ENCODE results near the gene RBFOX1. TPM values are rescaled to one million over a fixed set of nuclear protein-coding genes. Genes with fewer than 3 reads are reported as not detected.

Gene RBFOX1
- total RNA-seq, 1 experiment from 2014 or later, result not detected

DNA sequence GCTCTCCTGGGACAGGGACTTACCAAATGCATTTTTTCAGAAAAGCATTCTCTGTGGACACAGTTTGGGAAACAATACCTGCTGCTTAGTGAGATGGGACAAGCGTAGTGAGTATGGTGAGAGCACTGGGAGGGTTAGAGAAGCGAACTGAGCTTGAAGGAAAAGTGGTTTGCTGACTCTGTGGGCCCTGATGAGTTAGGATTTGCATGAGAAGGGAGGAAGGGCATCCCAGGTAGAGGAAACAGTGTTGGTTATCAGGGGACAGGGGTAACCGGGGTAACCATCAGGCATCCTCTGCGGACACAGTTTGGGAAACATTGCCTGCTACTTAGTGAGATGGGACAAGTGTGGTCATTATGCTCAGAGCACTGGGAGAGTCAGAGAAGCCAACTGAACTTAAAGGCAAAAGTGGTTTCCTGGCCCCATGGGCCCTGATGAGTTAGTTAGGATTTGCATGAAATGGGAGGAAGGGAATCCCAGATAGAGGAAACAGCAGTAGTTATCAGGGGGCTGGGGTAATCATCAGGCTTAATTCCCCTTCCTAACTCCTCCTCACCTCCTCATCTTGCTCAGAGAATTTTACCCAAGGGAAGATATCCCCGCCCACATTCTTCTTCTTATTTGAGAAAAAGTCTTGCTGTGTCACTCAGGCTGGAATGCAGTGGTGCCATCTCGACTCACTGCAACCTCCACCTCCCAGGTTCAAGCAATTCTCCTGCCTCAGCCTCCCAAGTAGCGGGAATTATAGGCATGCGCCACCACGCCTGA is 319.3 kb downstream of the RBFOX1 start:
- no peaks in the 10 kb centered on the region for H3K9me2 ChIP-seq (replicated peaks; ENCODE audit: low read length)
- no peaks in the 10 kb centered on the region for H3F3A ChIP-seq (ENCODE audit: low read length, unreplicated experiment)
- POLR2A ChIA-PET (ENCODE audit: unreplicated experiment), result no interaction called here
- CTCF ChIA-PET, result no interaction called here
- no peak overlapping the region for H3K4me3 ChIP-seq (ENCODE audit: low read length)
- H3K27ac ChIP-seq (ENCODE audit: low read length), result no peak overlapping the region
- ATAC-seq (no peak), DNase-seq (no peak)
- no peak overlapping the region for H3K4me2 ChIP-seq (ENCODE audit: low read length)
- no peaks in the 10 kb centered on the region for H3K4me1 ChIP-seq (ENCODE audit: insufficient read depth, low read length)
- no peak overlapping the region for H2AFZ ChIP-seq (ENCODE audit: low read length)
- intact Hi-C loops (cut with micrococcal nuclease), result no loop called here
- H3K36me3 ChIP-seq (ENCODE audit: low read depth, low read length), result no peaks in the 10 kb centered on the region
- H3K9me3 ChIP-seq (ENCODE audit: low read length), result no peaks in the 10 kb centered on the region
- H3K27me3 ChIP-seq (ENCODE audit: low read length), result no peaks in the 10 kb centered on the region
- no peaks in the 10 kb centered on the region for H3K79me2 ChIP-seq (ENCODE audit: low read length)
- no peak overlapping the region for H3K9ac ChIP-seq (ENCODE audit: low read length)
- no peak for TF ChIP-seq EZH2 (IDR thresholded peaks at IDR 0.05; ENCODE audit: low read length, unreplicated experiment)
- TF ChIP-seq EZH2phosphoT487 (IDR thresholded peaks at IDR 0.05; ENCODE audit: borderline replicate concordance, low read length), result no peak
- TF ChIP-seq, protein P1, sequence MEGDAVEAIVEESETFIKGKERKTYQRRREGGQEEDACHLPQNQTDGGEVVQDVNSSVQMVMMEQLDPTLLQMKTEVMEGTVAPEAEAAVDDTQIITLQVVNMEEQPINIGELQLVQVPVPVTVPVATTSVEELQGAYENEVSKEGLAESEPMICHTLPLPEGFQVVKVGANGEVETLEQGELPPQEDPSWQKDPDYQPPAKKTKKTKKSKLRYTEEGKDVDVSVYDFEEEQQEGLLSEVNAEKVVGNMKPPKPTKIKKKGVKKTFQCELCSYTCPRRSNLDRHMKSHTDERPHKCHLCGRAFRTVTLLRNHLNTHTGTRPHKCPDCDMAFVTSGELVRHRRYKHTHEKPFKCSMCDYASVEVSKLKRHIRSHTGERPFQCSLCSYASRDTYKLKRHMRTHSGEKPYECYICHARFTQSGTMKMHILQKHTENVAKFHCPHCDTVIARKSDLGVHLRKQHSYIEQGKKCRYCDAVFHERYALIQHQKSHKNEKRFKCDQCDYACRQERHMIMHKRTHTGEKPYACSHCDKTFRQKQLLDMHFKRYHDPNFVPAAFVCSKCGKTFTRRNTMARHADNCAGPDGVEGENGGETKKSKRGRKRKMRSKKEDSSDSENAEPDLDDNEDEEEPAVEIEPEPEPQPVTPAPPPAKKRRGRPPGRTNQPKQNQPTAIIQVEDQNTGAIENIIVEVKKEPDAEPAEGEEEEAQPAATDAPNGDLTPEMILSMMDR (conservative IDR thresholded peaks at IDR 0.05; ENCODE audit: low read depth, low read length), result no peak
- BruUV-seq (replicated peaks), result no TSS peak
- no peaks in the 10 kb centered on the region for H4K20me1 ChIP-seq (ENCODE audit: low read length)

DNA sequence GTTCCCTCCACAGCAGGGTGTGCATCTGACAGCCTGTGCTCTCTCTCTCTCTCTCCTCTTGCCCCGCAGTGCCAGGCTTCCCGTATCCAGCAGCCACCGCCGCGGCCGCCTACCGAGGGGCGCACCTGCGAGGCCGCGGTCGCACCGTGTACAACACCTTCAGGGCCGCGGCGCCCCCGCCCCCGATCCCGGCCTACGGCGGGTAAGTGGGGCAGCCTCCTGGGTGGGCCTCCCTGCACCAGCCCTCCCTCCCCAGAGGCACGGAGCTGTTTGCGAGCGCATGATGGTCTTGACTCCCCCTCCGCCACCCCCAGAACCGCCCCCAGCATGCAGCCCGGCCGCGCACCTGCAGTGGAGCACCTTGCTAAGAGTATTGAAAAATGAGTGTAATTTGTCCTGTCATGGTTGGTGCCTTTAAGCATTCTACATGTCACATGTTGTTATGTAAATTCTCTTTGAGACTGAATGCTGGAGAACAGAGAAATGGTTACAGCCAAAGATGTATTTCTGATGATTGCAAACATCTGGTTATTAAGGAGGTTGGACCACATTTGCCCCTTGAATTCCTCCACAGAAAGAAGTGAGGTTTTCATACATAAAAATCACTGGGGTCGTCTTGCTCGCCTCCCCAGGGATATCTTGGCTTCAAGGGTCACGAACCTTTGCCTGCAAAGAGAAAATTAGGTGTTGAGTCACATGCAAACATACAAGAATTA is 321.3 kb downstream of the RBFOX1 start:
- Histone ChIP-seq H3K4me3 (ENCODE audit: low read length) (no peak overlapping the region), H3K36me3 (ENCODE audit: low read depth, low read length) (no peaks in the 10 kb centered on the region), H3K9me2 (replicated peaks; ENCODE audit: low read length) (no peaks in the 10 kb centered on the region), H3K9me3 (ENCODE audit: low read length) (no peaks in the 10 kb centered on the region), H3K4me2 (ENCODE audit: low read length) (no peak overlapping the region), H3K79me2 (ENCODE audit: low read length) (no peaks in the 10 kb centered on the region), H2AFZ (ENCODE audit: low read length) (no peak overlapping the region), H3K9ac (ENCODE audit: low read length) (no peak overlapping the region), H3K4me1 (ENCODE audit: insufficient read depth, low read length) (no peaks in the 10 kb centered on the region), H3K27me3 (ENCODE audit: low read length) (no peaks in the 10 kb centered on the region), H3F3A (ENCODE audit: low read length, unreplicated experiment) (no peaks in the 10 kb centered on the region), H4K20me1 (ENCODE audit: low read length) (no peaks in the 10 kb centered on the region), H3K27ac (ENCODE audit: low read length) (no peak overlapping the region)
- DNase-seq (no peak), ATAC-seq (no peak)
- intact Hi-C loops (cut with micrococcal nuclease), result no loop called here
- ChIA-PET POLR2A (ENCODE audit: unreplicated experiment) (no interaction called here), CTCF (no interaction called here)
- no TSS peak for BruUV-seq (replicated peaks)
- TF ChIP-seq EZH2phosphoT487 (IDR thresholded peaks at IDR 0.05; ENCODE audit: borderline replicate concordance, low read length) (no peak), EZH2 (IDR thresholded peaks at IDR 0.05; ENCODE audit: low read length, unreplicated experiment) (no peak)
- TF ChIP-seq, protein P1 (conservative IDR thresholded peaks at IDR 0.05; ENCODE audit: low read depth, low read length), result no peak

DNA sequence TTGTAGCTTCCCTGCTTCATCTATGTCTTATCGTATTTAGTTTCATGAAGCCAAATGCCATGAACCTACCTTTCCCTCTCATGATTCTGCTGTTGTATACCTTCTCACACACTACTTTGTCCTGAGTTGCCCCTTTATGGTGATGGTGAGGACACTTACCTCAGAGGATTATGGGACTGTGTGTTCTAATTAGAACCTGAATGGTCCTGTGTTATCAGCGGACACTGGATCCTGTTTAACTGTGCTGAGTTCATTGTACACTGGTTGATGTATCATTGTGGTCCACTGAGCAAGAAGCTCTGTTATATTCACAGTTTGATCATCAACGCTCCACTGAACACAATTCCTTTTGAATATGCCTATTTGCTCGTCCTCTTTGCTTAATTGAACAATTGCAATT is 343.0 kb downstream of the RBFOX1 start:
- ChIA-PET CTCF (no interaction called here), POLR2A (ENCODE audit: unreplicated experiment) (no interaction called here)
- Histone ChIP-seq H3K4me2 (ENCODE audit: low read length) (no peak overlapping the region), H3F3A (ENCODE audit: low read length, unreplicated experiment) (no peaks in the 10 kb centered on the region), H3K36me3 (ENCODE audit: low read depth, low read length) (no peaks in the 10 kb centered on the region), H4K20me1 (ENCODE audit: low read length) (no peaks in the 10 kb centered on the region), H3K4me3 (ENCODE audit: low read length) (no peak overlapping the region), H3K79me2 (ENCODE audit: low read length) (no peaks in the 10 kb centered on the region), H3K4me1 (ENCODE audit: insufficient read depth, low read length) (no peaks in the 10 kb centered on the region), H3K27ac (ENCODE audit: low read length) (no peak overlapping the region), H3K9me3 (ENCODE audit: low read length) (no peaks in the 10 kb centered on the region), H3K27me3 (ENCODE audit: low read length) (no peaks in the 10 kb centered on the region), H2AFZ (ENCODE audit: low read length) (no peak overlapping the region), H3K9me2 (replicated peaks; ENCODE audit: low read length) (no peaks in the 10 kb centered on the region), H3K9ac (ENCODE audit: low read length) (no peak overlapping the region)
- DNase-seq (no peak), ATAC-seq (no peak)
- TF ChIP-seq EZH2 (IDR thresholded peaks at IDR 0.05; ENCODE audit: low read length, unreplicated experiment) (no peak), EZH2phosphoT487 (IDR thresholded peaks at IDR 0.05; ENCODE audit: borderline replicate concordance, low read length) (no peak)
- TF ChIP-seq, protein P1 (conservative IDR thresholded peaks at IDR 0.05; ENCODE audit: low read depth, low read length), result no peak
- BruUV-seq (replicated peaks), result no TSS peak
- intact Hi-C loops (cut with micrococcal nuclease), result no loop called here

All from PC-3 (cell line).